GM18507 (cell line): ENCODE results near the gene GMPPA.

Source experiments
- DNase-seq: peaks from one replicate; pipeline ENCODE4 v3.0.0; 2011; ENCODE audit warnings: low read depth; ENCODE audit not compliant: insufficient read length; ENCODE audit errors: extremely low spot score
- FAIRE-seq: peaks from 2 replicates; lab custom pipeline; 2011; peaks lifted over from hg19 to GRCh38; lab: Jason Lieb, UNC

Gene GMPPA

DNA sequence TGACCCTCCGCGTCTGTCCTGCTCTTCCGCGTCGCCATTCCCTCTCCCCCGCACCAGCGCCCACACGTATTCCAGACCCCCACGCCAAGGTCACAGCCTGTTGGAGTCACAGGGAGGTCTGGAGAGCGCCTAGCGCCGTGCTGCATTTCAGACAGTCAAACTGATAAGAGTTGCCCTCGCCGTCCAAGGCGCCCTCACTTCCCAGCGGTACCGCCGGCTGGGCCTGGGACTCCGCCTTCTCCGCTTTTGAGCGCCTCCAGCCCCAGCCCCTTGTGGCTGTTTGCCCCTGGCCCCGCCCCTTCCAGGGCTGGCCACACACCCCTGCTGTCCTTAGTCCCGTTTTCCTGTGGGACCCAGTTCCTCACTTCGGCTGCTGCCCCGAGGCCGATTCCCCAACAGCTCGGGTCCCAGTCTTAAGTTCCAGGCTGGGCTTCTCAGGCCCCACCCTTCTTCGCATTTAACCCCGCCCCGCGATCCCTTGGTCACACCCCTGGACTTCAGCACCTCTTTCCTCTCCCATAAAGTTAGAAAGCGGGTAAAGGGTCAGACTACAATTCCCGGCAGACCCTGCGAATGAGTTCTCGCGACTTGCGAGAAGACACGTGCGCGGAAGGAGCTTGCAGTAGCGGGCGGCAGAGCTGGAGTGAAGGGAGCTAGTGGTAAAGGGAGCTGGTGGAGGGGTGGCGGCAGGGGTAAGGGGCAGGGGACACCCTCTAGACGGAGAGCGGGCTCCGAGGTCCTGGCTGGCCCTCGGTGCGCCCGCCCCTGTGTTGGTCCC lies at the start of gene GMPPA:
TSS of gene GMPPA (plus strand) at position 612 of the 778 bp plus-strand sequence. CDS start 1,085 bp downstream, outside the sequence.
- DNase-seq (peak; percentile 96), FAIRE-seq (peak; percentile 98)

DNA sequence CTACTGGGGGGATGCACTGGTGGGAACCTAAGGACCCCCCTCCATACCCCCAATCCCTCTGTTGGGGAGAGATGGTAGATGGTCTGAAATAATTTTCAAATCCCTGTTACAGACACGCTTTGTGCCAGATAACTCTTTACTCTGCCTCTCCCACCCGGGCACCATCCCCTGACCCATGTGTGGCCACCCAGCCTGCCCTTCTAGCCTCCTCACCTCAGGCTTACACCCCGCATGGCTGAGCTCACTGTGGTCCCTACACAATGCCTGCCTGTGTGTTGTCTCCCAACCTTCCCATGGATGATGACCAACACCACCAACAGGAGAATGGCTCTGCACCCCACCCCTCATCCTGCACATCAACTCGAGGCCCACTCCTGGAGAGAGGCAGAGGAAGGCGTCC lies 49.1 kb upstream of the GMPPA start:
- no peak for DNase-seq
- FAIRE-seq: no peak

DNA sequence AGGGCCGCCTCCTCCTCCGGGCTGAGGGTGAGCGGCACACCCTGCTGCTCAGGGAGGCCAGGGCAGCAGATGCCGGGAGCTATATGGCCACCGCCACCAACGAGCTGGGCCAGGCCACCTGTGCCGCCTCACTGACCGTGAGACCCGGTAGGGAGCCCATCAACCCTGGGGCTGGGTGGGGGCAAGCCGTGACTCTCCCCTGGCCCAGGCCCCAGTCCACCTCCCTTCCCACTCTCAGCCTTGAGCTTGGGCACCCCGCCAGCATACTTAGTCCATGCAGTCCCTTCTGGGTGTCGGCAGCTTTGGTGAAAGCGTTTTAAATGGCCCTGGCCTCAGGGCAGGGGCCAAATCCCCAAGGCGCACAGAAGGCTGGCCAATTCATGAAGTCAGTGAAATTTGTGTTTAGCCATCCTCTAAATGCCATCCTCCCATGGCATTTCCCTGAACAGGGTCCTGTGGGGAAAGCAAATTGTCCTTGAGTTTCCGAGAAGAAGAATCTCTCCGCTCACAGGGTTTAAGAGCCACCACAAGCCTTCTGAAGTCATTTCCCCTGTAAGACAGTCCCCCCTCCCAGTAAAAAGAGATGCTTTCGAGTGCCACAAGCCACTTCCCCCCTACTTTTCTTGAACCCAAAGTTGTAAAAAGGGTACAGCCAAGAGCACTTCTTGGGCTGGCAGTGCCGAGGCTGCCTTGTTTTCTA lies 46.9 kb upstream of the GMPPA start:
- DNase-seq: no peak
- FAIRE-seq: no peak

DNA sequence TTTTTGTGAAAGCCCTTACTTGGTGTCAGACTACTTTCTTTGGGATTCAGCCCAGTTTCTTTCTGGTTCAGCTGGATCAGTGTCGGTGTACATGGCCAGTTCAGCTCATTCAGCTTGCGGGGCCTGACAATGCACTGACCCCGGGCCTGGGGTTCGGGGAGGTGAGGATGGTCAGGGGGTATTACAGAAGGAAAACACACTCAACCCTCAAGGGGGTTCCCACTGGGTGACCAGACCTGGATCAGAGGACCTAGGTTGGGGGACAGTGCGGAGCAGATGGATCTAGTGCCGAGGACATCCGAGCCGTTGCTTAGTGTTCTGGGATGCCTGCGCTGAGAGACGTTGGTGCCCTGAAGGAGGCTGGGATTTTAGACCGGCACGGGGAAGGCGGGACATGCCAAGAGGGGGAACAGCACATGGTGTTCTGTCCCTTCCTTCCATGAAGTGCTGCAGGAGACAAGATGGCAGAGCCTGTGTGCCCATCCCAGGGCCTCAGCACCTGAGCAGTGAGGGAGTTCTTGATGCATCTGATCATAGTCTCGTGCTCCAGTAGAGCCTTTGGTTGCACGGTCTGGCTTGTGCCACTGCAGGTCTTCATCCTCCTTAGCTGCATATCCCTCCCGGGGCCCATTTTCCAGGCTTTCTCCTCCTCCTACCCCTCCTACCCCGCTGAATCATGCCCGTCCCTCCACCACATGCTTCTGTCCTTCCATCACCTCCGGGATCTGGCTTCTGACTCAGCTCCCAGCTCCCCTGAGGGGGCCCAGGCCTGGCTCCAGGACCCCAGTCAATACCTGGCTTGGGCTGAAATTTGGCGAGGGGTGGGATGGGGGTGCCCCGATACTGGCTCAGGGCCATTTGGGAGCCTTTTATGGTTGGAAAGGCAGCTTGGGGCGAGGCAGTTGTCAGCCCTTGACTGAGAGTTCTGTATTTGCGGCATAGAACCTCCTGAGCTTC lies 46.1 kb upstream of the GMPPA start:
- DNase-seq (no peak), FAIRE-seq (no peak)

DNA sequence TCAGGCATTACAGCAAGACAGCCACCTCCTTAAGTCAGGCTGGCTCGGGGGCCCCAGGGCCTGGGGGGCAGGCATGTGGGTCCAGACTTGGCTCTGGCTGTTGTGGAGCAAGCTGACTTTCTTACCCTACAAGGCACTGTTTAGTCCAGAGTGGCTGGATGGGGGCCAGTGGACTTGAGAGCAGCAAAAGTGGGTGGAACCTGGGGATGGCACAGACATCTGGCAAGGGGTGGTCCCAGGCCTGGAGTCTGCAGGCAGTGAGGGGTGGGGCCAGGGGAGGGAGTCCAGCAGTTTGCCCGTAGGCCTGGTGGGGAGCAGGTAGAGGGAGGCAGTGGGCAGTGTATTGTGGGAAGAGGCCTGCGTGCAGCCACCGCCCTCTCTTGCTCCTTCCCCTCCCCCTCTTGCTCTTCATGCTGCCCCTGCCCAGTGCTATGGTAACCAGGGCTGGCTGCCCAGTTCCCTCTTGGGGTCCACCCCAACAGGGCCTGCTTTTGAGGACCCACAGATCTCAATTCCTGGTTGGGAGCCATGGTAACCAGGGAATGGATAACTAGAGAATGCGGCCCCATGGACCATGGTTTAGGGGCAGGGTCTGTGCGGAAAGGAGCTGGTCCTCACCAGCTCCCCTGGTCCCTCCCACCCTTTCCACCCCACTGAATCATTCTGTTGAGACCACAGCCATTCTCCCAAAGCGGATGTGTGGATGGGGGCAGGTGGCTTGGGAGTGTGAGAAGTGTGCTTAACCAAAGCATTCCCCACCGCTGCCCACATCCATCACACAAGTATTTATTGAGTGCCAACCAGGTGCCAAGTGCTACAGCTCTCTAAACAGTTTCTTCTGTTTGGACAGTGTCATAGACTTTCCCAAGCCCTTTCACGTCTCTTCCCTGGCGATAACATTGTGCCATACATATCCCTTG lies 44.8 kb upstream of the GMPPA start:
- FAIRE-seq (no peak), DNase-seq (no peak)

DNA sequence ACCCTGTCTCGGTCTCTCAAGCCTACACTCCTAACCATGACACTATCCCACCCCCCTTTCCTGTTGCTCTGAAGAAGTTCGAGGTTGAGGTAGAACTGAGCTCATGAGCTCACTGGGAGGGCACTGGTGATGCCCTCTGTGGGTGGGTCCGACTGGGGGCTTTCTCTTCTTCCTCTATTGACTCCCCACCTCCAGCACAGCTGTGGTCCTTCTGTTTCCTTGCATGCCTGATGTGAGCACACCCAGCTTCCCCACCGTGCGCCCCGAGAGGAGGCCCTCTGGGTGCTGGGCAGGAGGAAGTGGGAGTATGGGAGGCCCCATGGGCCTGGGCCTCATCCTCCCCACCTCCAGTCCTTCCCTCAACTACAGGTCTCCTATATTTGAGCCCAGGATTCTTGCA lies 43.1 kb upstream of the GMPPA start:
- FAIRE-seq (no peak), DNase-seq (no peak)

DNA sequence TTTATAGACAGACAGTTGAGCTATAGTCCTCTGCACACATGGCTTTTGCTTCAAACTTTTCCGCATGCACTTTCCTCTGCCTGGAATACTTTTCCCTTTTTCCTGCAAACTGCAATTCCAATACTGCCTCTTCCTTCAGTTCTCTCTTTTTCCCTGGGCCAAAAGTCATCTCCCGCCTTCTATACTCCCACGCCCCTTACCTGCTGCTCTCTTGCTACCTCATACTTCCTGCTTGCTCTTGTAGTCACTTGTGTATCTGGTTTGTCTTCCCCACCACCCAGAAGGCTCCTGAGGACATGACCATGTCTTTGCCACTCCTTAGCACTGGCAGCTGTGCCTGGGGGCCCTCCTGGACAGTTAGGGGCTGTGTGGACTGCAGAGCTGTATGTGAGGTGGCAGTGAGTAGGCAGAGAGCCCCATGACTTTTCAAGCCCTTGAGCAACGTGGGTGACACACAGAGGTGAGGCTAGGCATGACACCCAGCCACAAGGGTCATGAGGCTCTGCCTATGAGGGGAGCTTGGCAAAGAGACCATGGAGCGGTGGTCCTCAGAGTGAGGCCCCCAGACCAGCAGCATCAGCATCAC lies 40.8 kb upstream of the GMPPA start:
- FAIRE-seq (no peak), DNase-seq (no peak)

DNA sequence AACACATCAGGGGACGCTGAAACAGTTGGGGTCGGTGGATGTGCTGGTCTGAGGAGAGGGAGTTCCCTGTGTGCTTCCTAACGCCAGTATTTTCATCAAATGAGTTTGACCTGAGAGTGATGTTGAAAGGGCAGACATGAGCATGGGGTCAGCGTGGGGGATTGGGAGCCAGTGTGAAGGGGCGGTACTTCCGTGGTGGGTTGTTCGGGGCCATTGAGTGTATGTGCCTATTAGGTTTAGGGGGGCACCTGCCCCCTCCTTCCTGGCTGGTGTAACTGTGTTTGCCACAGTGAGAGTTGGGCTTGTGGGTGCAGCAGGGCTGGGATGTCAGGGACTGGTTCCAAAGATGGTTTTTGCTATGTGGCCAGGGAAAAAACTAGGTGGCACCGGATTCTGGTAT lies 39.7 kb upstream of the GMPPA start:
- no peak for FAIRE-seq
- DNase-seq: no peak

DNA sequence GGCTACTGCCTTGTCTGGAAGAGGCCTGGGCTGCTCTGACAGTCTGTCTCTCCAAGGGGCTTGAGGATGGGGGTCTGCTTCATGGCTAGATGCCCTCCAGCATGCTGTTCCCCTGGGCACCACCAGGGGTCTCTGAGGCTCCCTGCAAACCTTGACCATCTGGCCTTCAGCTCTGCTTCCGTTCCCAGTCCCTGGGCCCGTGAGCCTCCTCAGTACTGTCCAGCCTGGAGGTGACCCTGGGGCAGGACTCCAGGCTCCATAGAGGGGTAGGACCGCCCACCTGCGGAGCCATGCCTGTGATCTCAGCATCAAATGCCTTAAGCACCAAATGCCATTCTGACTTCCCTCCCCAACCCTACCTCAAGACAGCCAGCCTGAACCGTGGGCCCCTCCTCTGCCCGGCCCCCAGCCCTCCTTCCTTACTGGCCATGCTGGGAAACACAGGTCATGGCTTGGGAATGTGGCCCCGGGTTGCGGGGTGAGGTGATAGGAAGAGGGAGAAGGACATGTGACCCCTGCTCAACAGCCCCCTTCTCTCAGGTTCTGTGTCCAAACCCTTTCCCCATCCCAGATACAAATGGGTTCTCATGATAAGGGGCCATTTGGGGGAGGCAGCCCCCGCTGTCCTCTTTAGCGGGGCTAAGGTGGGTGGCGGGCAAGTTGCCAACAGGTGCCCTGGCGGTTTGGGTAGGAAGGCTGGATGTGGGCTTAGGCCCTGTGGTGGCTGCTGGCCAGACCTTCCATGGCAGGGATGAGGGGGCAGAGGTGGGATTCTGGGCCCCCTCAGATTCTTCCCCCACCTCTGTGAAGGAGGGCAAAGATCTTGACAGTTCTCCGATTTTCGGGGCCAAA lies 39.0 kb upstream of the GMPPA start:
- FAIRE-seq (peak; percentile 78), DNase-seq (peak; percentile 65)

DNA sequence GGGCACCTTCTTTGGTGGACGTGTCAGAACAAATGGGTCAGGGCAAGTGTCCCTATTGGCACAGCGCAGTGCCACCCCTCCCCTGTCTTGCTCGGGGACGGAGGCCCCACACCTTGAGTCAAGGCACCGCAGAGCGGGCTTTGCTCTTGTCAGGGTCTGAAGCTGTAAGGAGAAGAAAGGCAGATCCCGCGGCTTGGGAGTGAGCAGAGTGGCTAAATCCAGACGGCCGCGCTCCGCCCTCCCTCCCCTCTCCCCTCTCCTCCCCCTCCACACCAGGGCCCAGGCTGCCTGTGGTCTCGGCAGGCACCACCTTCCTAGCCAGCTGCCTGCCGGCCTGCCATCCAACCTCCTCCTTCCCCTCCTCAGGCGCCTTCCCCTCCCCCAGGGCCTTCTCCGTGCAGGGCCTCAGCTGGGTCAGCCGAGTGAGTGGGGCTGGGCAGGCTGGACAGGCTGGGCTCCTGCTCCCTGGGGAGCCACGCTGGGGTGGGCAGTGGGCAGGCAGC lies 38.2 kb upstream of the GMPPA start:
- no peak for FAIRE-seq

DNA sequence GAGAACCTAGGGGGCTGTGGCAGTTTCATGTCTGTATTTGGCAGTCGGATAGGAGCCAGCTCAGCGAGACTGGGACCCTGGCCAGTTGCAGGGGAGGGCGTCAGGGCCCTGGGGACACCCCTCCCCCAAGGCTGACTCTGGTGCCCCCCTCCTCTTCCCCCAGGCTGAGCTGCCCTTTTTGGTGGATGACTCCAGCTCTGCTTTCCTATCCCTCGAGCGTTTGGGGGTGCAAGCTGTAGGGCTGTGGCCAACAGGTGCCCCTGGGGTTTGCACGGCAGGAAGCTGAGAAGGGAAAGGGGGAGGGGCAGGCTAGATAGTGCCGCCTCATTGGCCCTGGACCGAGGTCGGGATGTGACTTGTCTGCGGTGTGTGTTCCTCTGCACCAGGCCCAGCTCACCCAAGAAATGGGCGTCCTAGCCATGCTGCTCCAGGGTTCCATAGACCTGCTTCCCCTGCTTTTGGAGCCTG lies 37.6 kb upstream of the GMPPA start:
- DNase-seq (no peak), FAIRE-seq (no peak)

More for the DNA sequence above, 38.2 kb upstream of the GMPPA start:
- DNase-seq: no peak

DNA sequence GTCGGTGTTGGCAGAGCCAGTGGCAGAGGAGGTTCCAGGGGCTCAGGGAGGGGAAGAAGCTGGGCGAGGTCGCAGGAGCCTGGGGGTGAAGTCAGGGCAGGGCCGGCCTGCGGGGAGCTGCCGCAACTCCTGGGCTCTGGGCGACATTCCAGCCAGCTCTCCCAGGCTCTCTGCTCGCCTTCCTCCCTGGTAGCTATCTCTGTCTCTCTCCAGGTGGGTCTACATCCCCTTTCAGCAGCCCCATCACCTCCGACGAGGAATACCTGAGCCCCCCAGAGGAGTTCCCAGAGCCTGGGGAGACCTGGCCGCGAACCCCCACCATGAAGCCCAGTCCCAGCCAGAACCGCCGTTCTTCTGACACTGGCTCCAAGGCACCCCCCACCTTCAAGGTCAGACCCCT lies 37.0 kb upstream of the GMPPA start:
- FAIRE-seq (no peak), DNase-seq (no peak)

DNA sequence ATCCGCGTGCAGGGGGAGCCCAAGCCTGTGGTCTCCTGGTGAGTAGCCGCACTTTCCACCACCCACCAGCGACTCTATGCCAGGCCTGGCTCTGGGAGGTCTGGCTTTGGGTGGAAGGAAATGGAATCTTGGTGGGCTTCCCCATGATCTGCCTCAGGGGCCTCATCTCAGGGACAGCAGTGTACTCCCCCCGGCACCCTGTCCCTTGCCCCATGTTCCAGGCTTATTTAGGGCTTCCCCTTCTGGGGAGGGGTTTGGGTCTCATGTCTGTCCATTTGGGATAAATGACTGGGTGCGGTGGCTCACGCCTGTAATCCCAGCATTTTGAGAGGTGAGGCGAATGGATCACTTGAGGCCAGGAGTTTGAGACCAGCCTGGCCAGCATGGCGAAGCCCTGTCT lies 36.3 kb upstream of the GMPPA start:
- FAIRE-seq (no peak), DNase-seq (no peak)

DNA sequence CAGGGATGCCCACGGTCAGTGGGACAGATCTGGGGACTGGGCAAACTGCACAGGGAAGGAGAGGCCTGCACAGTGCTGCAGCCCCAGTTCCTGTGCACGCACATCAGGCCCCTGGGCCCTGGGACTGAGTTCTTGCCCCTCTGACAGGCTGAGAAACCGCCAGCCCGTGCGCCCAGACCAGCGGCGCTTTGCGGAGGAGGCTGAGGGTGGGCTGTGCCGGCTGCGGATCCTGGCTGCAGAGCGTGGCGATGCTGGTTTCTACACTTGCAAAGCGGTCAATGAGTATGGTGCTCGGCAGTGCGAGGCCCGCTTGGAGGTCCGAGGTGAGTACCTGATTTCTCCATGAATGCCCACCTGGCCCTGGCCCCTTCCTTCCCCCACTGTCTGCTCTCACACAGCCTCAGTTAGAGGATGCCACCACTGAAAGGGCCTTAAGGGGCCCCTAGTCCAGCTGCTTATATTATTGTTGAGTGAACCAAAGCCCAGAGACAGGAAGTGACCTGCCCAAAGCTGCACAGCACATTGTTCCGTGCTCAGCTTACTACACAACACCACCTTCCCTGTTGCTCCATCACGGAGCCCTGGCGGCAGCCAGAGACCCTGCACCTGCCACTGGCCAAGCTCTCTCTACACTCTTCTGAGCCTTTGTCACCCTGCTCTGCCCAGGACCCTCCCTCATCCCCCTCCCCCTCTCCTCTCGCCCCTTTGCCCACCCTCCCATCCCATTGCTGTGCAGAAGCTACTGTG lies 34.2 kb upstream of the GMPPA start:
- FAIRE-seq: no peak
- DNase-seq: no peak

DNA sequence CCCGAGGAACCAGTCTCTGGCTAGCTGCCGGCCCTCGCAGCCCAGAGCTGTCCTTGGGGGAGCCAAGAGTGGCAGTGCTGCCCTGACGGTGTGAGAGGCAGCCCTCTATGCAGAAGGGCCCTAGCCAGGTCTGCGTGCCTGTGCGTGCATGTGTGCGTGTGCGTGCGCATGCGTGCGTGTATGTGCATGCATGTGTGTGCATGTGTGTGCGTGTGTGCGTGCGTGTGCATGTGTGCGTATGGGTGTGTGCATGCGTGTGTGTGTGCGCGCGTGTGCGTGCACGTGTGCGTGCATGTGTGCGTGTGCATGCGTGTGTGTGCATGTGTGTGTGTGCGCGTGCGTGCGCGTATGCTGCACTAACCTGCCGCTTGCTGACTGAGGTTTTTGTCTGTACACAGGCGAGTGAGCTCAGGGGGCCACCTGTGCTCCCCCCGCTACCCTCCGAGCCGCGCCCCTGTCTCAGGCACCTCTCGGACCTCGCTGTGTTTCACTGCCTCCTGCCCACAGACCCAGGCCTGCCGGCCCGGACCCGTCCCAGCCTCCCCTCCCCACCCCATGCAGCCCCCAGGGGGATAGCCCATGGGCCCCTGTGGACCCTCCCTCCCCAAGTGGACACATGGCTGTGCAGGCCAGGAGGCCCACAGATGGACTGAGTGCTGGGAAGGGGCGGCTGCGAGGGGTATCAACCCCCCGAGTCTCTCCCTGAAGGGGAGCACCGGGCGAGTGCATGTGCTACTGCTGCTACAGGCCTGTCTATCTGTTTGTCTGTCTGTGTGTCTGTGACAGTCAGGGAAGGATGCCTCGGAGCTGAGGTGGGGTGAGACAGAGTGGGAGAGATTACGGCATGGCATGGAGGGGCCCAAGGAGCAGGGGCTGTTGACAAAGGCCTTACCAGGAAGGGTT lies 32.8 kb upstream of the GMPPA start:
- DNase-seq (no peak), FAIRE-seq (no peak)
